Endodermal cell (in vitro differentiated cells): ENCODE results near the gene MYRF. TPM values are rescaled to one million over a fixed set of nuclear protein-coding genes. Genes with fewer than 3 reads are reported as not detected.

Source experiments
- DNase-seq: peaks from one replicate; pipeline ENCODE4 v3.0.0-alpha.2; 2017
- H3K27ac ChIP-seq: 2 replicates; pipeline ENCODE4 v1.5.1; 2013; ENCODE audit warnings: mild to moderate bottlenecking, low read depth, low read length, moderate library complexity
- H3K27me3 ChIP-seq: 2 replicates; pipeline ENCODE4 v1.6.1; 2013; ENCODE audit warnings: mild to moderate bottlenecking, low read length, moderate library complexity; ENCODE audit not compliant: insufficient read depth, control insufficient read depth, poor library complexity, severe bottlenecking
- H3K36me3 ChIP-seq: 2 replicates; pipeline ENCODE4 v1.7.0; 2013; ENCODE audit warnings: mild to moderate bottlenecking, low read length, moderate library complexity; ENCODE audit not compliant: control insufficient read depth, insufficient read depth
- H3K4me1 ChIP-seq: one replicate; pipeline ENCODE4 v1.7.0; 2013; ENCODE audit warnings: low read length; ENCODE audit not compliant: control insufficient read depth, insufficient read depth
- H3K4me3 ChIP-seq: 2 replicates; pipeline ENCODE4 v1.5.1; 2013; ENCODE audit warnings: mild to moderate bottlenecking, low read length, moderate library complexity
- H3K9ac ChIP-seq: 2 replicates; pipeline ENCODE4 v1.6.1; 2013; ENCODE audit warnings: mild to moderate bottlenecking, low read length, moderate library complexity; ENCODE audit not compliant: poor library complexity, severe bottlenecking; ENCODE audit errors: extremely low read depth
- H3K9me3 ChIP-seq: 2 replicates; pipeline ENCODE4 v1.6.1; 2013; ENCODE audit warnings: mild to moderate bottlenecking, low read length, moderate library complexity; ENCODE audit not compliant: control insufficient read depth
- H3K27ac Mint-ChIP-seq: 2 replicates; pipeline ENCODE4 v1.8.0; 2020; ENCODE audit warnings: mixed read lengths
- H3K27me3 Mint-ChIP-seq: 2 replicates; pipeline ENCODE4 v1.8.0; 2021; ENCODE audit warnings: mild to moderate bottlenecking, mixed read lengths; ENCODE audit not compliant: insufficient read depth
- H3K36me3 Mint-ChIP-seq: 2 replicates; pipeline ENCODE4 v1.8.0; 2020; ENCODE audit warnings: low read depth, mixed read lengths
- H3K4me1 Mint-ChIP-seq: 2 replicates; pipeline ENCODE4 v1.8.0; 2020; ENCODE audit warnings: mixed read lengths
- H3K4me3 Mint-ChIP-seq: 2 replicates; pipeline ENCODE4 v1.8.0; 2020; ENCODE audit warnings: mild to moderate bottlenecking, moderate library complexity, mixed read lengths
- H3K9me3 Mint-ChIP-seq: 2 replicates; pipeline ENCODE4 v1.8.0; 2020; ENCODE audit warnings: mild to moderate bottlenecking, mixed read lengths
- WGBS, 2 experiments: methylation state at CpG; one replicate each; pipeline versions ENCODE4 v1.1.5 to v1.1.7; 2013; ENCODE audit warnings: missing lambda C conversion rate in 2 of 2, mixed read lengths in 1 of 2; ENCODE audit not compliant: insufficient coverage in 1 of 2, insufficient read length in 1 of 2; 5-methylcytosine and 5-hydroxymethylcytosine counted together
- total RNA-seq, 2 donors: library from RNA; stranded (reverse); fragmentation: NEBNext Ultra II Directional in 1 of 2; extraction: Animal tissue kit (Norgen Biotek cat#: 25700) in 1 of 2; gene quantifications; 2 replicates in 1 of 2; 3 replicates in 1 of 2; pipeline ENCODE4 v1.2.1, GENCODE V29; 2021
- TF ChIP-seq, protein P1 (sequence below): fragments of 200-600 bp; sonication (generic); conservative IDR thresholded peaks from 2 replicates; pipeline ENCODE4 v1.5.0; 2021; ENCODE audit warnings: antibody characterized with exemption, mild to moderate bottlenecking

MYRF gene
- total RNA-seq, 2 donors from 2014 or later, result 30.3 to 61.7 TPM

DNA sequence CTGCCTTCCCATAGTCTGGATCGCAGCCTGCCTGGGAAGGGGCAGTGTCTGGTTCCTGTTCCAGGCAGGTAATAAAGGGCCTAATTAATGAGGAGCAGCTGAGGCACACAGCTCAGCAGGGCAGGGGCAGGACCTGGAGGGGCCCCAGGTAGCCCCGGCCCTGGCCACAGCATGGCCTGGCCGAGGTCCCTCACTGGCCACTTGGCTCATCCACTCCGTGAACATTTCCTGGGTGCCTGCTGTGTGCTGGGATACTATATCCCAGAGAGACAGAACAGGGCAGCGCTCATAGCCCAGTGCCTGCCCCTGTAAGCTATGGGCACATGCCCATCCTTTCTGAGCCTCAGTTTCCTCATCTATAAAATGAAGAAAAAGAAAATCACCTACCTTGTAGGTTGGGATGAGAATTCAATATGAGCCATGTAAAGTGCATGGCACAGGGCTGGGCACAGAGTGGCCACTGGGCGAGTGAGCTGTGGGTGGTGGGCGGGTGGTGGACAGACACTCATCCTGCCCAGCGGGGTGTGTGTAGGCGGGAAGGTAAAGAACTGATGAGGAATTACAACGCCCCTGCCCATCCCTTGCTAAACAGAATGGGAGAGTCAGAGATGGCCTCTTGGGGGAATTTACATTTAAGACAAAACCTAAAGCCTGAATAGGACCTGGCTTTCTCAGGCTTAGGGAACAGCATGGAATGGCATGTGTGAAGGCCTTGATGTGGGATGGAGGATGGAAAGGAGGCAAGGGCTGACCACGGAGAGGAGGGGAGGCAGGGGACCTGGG, 9.2 kb downstream of the MYRF start:
- Histone ChIP-seq H3K27ac (no peak overlapping the region), H3K9ac (no peak overlapping the region), H3K4me3 (no peak overlapping the region), H3K9me3 (no peaks in the 10 kb centered on the region), H3K4me1 (peaks cover 9% of the 10 kb centered on the region), H3K27me3 (no peaks in the 10 kb centered on the region), H3K36me3 (no peaks in the 10 kb centered on the region)
- peaks cover 13% of the 10 kb centered on the region for H3K4me1 Mint-ChIP-seq
- TF ChIP-seq, protein P1, sequence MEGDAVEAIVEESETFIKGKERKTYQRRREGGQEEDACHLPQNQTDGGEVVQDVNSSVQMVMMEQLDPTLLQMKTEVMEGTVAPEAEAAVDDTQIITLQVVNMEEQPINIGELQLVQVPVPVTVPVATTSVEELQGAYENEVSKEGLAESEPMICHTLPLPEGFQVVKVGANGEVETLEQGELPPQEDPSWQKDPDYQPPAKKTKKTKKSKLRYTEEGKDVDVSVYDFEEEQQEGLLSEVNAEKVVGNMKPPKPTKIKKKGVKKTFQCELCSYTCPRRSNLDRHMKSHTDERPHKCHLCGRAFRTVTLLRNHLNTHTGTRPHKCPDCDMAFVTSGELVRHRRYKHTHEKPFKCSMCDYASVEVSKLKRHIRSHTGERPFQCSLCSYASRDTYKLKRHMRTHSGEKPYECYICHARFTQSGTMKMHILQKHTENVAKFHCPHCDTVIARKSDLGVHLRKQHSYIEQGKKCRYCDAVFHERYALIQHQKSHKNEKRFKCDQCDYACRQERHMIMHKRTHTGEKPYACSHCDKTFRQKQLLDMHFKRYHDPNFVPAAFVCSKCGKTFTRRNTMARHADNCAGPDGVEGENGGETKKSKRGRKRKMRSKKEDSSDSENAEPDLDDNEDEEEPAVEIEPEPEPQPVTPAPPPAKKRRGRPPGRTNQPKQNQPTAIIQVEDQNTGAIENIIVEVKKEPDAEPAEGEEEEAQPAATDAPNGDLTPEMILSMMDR, result no peak
- 81 to 92% methylated on average over 7 to 11 of the region's 11 CpGs for WGBS, 2 experiments
- no peaks in the 10 kb centered on the region for H3K36me3 Mint-ChIP-seq
- H3K4me3 Mint-ChIP-seq, result no peak overlapping the region
- no peak for DNase-seq
- no peaks in the 10 kb centered on the region for H3K9me3 Mint-ChIP-seq
- H3K27me3 Mint-ChIP-seq, result no peaks in the 10 kb centered on the region
- H3K27ac Mint-ChIP-seq, result no peak overlapping the region

DNA sequence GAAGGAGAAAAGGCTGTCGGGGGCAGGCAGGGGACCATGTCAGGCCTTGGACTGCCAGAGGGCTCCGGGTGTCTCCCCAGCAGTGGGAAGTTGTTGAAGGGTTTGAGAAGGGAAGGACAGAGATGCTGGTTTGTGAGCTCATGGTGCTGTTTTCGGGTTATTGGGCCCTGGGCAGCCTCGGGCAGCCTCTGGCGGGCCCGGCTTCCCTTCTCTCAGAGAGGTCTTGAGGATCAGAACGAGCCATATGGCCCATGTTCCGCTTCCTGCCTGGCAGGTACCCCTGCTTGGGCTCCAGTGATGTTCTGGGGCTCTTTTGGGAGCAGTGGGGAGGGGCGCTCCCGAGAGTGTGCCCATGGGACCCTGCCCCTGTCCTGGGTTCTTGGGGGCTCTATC, 9.8 kb downstream of the MYRF start:
- 87 to 100% methylated on average over 9 to 10 of the region's 10 CpGs for WGBS, 2 experiments
- no peaks in the 10 kb centered on the region for H3K36me3 ChIP-seq
- TF ChIP-seq, protein P1, result no peak
- H3K9me3 ChIP-seq, result no peaks in the 10 kb centered on the region
- no peaks in the 10 kb centered on the region for H3K27me3 ChIP-seq
- peaks cover 8% of the 10 kb centered on the region for H3K4me1 Mint-ChIP-seq
- H3K4me1 ChIP-seq, result peaks cover 3% of the 10 kb centered on the region
- no peak overlapping the region for H3K27ac Mint-ChIP-seq
- no peak overlapping the region for H3K9ac ChIP-seq
- H3K27me3 Mint-ChIP-seq, result no peaks in the 10 kb centered on the region
- H3K4me3 Mint-ChIP-seq, result no peak overlapping the region
- no peak overlapping the region for H3K4me3 ChIP-seq
- no peaks in the 10 kb centered on the region for H3K9me3 Mint-ChIP-seq
- no peaks in the 10 kb centered on the region for H3K36me3 Mint-ChIP-seq
- H3K27ac ChIP-seq, result no peak overlapping the region
- DNase-seq, result no peak

GRCh38 chr11:61762798-61763197, 10.4 kb downstream of the MYRF start:
- H3K4me1 Mint-ChIP-seq, result peaks cover 7% of the 10 kb centered on the region
- no peaks in the 10 kb centered on the region for H3K27me3 Mint-ChIP-seq
- TF ChIP-seq, protein P1, result no peak
- Histone ChIP-seq H3K36me3 (no peaks in the 10 kb centered on the region), H3K9me3 (no peaks in the 10 kb centered on the region), H3K27me3 (no peaks in the 10 kb centered on the region), H3K27ac (no peak overlapping the region), H3K9ac (no peak overlapping the region), H3K4me3 (no peak overlapping the region), H3K4me1 (peaks cover 2% of the 10 kb centered on the region)
- 80 to 83% methylated on average over 5 to 15 of the region's 15 CpGs for WGBS, 2 experiments
- no peak overlapping the region for H3K27ac Mint-ChIP-seq
- H3K36me3 Mint-ChIP-seq, result no peaks in the 10 kb centered on the region
- no peaks in the 10 kb centered on the region for H3K9me3 Mint-ChIP-seq
- DNase-seq, result no peak
- H3K4me3 Mint-ChIP-seq, result no peak overlapping the region
